Fibroblast of lung (primary cell): ENCODE data around the gene MAP3K19.

Experiments
- CTCF ChIP-seq, 2 donors: IDR thresholded peaks in 1 of 2; conservative IDR thresholded peaks in 1 of 2; 1 replicate in 1 of 2; 2 replicates in 1 of 2; pipeline ENCODE4 v1.5.1; 2011 to 2012; ENCODE audit warnings: low read length in 2 of 2, control low read depth in 1 of 2, inconsistent platforms in 1 of 2, low read depth in 1 of 2, mild to moderate bottlenecking in 1 of 2
- EZH2 ChIP-seq: IDR thresholded peaks from 2 replicates; pipeline ENCODE4 v1.5.1; 2012; ENCODE audit warnings: low read length, control low read depth, mild to moderate bottlenecking; ENCODE audit errors: missing control alignments

GRCh38 chr2:134917888-134918525, 129.2 kb downstream of the MAP3K19 start:
- TF ChIP-seq CTCF (conservative IDR thresholded peaks at IDR 0.05 in 1 of 2, IDR thresholded peaks at IDR 0.05 in 1 of 2; ENCODE audit: low read depth in 1 of 2, low read length in 2 of 2): peak; percentile 33 to 35
- no peak for TF ChIP-seq EZH2
